ENCODE data around the gene SLC22A3.
A peak's percentile ranks its signal among the peaks of the same experiment; 100 is the strongest.
"Not testable (repeated sequence)": the region's sequence is repeated elsewhere in the genome, so short reads cannot be mapped to it uniquely, and the experiment has no call there.

The SLC22A3 gene

DNA sequence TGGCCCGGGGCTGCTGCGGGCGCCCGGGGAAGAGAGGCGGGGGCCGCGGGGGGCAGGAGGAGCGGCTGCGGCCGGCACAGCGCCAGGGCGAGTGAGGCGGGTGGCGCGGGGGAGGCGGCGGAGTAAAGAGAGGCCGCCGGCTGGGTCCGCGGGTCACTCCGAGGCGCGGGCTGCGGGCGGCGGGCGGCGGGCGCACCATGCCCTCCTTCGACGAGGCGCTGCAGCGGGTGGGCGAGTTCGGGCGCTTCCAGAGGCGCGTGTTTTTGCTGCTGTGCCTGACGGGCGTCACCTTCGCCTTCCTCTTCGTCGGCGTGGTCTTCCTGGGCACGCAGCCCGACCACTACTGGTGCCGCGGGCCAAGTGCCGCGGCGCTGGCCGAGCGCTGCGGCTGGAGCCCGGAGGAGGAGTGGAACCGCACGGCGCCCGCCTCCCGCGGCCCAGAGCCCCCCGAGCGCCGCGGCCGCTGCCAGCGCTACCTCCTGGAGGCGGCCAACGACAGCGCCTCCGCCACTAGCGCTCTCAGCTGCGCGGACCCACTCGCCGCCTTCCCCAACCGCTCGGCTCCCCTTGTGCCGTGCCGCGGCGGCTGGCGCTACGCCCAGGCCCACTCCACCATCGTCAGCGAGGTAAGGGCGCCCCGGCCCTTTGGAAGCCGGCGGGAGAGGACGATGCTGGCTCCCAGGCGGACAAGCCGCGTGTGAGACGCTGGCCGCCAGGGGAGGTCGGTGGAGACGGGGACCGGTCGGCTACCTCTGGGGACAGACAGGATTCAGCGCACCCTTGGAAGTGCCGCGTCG is at the start of gene SLC22A3:
SLC22A3 (plus strand) TSS at position 156 of the 797 bp plus-strand sequence; CDS start at position 198, 42 bp downstream.
- peak; percentile 34 for DNase-seq

DNA sequence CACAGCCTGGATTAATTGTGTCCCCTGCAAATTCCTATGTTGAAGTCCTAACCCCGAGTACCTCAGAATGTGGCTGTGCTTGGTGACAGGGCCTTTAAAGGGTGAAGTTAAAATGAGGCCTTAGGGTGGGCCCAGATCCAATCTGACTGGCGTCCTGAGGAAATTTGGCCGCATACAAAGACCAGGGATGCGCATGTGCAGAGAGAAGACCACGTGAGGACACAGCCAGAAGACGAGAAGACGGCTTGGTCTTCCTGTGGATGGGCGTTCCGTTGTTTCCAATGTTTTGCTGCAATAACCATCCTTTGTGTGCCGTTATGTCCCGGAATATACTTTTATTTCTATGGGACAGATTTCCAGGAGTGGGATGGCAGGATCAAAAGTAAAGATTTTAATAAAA is 48.6 kb upstream of the SLC22A3 start:
- DNase-seq: no peak

GRCh38 chr6:160300076-160300695 is 48.0 kb upstream of the SLC22A3 start:
- no peak for DNase-seq

- no peak for DNase-seq
Observed at GRCh38 chr6:160301339-160301738, 46.8 kb upstream of the SLC22A3 start.

- DNase-seq: not testable (repeated sequence)
Observed at GRCh38 chr6:160302431-160303082, 45.6 kb upstream of the SLC22A3 start.

GRCh38 chr6:160303806-160304205 is 44.4 kb upstream of the SLC22A3 start:
- DNase-seq: no peak

- no peak for DNase-seq
Observed at GRCh38 chr6:160305926-160306713, 42.1 kb upstream of the SLC22A3 start.

DNA sequence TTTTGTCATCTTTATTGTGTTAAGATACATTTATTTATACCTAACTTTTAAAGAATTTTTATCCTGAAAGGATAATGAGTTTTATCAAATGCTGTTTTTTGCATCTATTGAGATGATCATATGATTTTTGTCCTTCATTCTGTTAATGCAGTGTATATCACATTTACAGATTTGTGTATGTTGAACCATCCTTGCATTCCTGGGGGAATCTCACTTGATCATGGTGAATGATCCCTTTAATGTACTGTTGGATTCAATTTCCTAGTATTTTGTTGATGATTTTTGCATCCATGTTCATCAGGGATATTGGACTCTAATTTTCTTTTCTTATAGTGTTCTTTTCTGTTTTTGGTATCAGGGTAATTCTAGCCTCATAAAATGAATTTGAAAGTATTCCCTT is 38.5 kb upstream of the SLC22A3 start:
- no peak for DNase-seq

- no peak for DNase-seq
Observed at GRCh38 chr6:160312900-160313299, 35.3 kb upstream of the SLC22A3 start.

GRCh38 chr6:160315310-160315709 is 32.9 kb upstream of the SLC22A3 start:
- no peak for DNase-seq

GRCh38 chr6:160316261-160316660 is 31.9 kb upstream of the SLC22A3 start:
- no peak for DNase-seq

DNA sequence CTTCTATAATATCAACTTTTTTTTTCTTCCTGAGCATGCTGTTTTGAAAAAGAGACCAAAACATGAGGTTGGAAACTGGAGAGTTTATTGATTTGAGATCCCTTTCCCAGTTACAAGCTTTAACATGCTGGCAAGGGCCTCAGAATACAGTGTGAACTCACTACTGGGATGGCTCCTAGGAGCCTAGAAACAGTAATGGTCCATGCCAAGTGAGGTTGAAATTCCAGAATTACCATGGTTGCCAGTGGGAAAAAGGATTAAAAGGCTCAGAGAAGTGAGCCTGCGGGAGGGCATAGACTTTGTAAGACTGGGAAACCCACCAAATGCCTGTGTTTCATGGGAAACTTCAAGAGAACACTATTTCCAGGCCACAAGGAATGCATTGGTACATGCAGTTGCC is 28.9 kb upstream of the SLC22A3 start:
- DNase-seq: no peak

- no peak for DNase-seq
Observed at GRCh38 chr6:160321729-160322505, 26.3 kb upstream of the SLC22A3 start.

DNA sequence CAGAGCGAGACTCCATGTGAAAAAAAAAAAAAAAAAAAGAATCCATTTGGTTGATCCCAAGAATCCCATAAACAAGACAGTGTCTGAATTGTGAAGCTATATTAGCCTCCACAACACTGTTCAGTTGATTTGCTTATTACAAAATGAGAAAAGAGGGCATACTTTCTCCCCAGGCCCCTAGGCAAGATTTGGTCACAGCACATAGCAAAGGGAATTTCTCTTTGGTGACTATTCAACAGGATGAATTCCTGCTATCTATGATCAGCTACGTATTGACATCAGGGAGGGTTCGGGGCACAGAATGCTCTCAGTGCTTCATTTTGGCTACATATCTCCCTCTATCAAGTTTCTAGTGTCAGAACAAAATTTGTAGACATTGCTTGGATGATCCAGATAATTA is 20.2 kb upstream of the SLC22A3 start:
- no peak for DNase-seq

GRCh38 chr6:160328447-160328846 is 19.7 kb upstream of the SLC22A3 start:
- DNase-seq: no peak

- DNase-seq: no peak
Observed at GRCh38 chr6:160329188-160329587, 19.0 kb upstream of the SLC22A3 start.

GRCh38 chr6:160330619-160331018 is 17.6 kb upstream of the SLC22A3 start:
- no peak for DNase-seq

GRCh38 chr6:160331204-160331603 is 17.0 kb upstream of the SLC22A3 start:
- no peak for DNase-seq

- no peak for DNase-seq
Observed at GRCh38 chr6:160331753-160332152, 16.4 kb upstream of the SLC22A3 start.

DNA sequence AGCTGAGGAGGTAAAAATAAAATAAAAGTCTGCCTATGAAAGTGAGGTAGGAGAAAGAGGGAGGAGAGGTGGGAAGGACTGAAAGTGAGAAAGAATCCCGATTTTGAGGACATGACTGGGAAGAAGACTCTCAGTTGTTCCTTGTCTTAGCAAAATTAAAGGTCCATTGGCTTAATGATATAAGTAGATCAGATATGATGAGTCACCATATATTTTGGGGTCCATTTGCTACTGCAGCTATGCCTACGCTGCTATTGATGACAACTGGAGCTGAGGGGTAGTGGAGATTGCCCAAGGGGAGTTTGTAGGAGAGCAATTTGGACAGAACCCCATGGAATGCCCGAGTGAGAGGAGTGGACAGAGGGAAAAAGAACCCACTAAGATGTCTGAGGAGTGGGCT is 15.1 kb upstream of the SLC22A3 start:
- DNase-seq: no peak

DNA sequence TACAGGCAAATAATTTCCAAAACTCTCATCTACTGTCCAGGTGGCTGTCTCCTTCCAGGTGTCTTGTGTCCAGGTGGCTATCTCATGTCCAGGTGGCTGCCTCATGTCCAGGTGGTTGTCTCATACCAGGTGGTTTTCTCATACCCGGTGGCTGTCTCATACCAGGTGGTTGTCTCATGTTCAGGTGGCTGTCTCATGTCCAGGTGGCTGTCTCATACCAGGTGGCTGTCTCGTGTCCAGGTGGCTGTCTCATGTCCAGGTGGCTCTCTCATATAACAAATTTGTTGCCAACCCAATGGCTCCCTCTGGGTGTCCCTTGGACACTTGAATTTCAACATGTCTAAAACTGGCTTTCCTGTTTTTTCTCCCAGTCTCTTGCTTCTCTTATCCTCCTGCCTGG is 14.3 kb upstream of the SLC22A3 start:
- DNase-seq: no peak

GRCh38 chr6:160336200-160336599 is 12.0 kb upstream of the SLC22A3 start:
- DNase-seq: no peak

All from NCI-H2029 treated with DMSO at 0.1 percent for 48 hours (cell line).